ENCODE measurements around the gene TMEM259.

Gene TMEM259

GRCh38 chr19:1055886-1056620 is 35.1 kb upstream of the TMEM259 start:
- no peak for DNase-seq (ENCODE audit: low spot score)

- DNase-seq (ENCODE audit: low spot score): no peak
Measured at GRCh38 chr19:1055028-1055425, 34.1 kb upstream of the TMEM259 start.

GRCh38 chr19:1054102-1055027 is 33.4 kb upstream of the TMEM259 start:
- DNase-seq (ENCODE audit: low spot score): no peak

GRCh38 chr19:1053176-1054101 is 32.5 kb upstream of the TMEM259 start:
- no peak for DNase-seq (ENCODE audit: low spot score)

- DNase-seq (ENCODE audit: low spot score): no peak
Measured at GRCh38 chr19:1052349-1052975, 31.5 kb upstream of the TMEM259 start.

GRCh38 chr19:1051791-1052190 is 30.9 kb upstream of the TMEM259 start:
- no peak for DNase-seq (ENCODE audit: low spot score)

GRCh38 chr19:1050989-1051788 is 30.3 kb upstream of the TMEM259 start:
- no peak for DNase-seq (ENCODE audit: low spot score)

- no peak for DNase-seq (ENCODE audit: low spot score)
Measured at GRCh38 chr19:1049800-1050199, 28.9 kb upstream of the TMEM259 start.

- DNase-seq (ENCODE audit: low spot score): no peak
Measured at GRCh38 chr19:1049106-1049505, 28.2 kb upstream of the TMEM259 start.

- no peak for DNase-seq (ENCODE audit: low spot score)
Measured at GRCh38 chr19:1047696-1048147, 26.8 kb upstream of the TMEM259 start.

GRCh38 chr19:1046836-1047695 is 26.1 kb upstream of the TMEM259 start:
- no peak for DNase-seq (ENCODE audit: low spot score)

GRCh38 chr19:1046117-1046626 is 25.2 kb upstream of the TMEM259 start:
- no peak for DNase-seq (ENCODE audit: low spot score)

- DNase-seq (ENCODE audit: low spot score): no peak
Measured at GRCh38 chr19:1045247-1045603, 24.3 kb upstream of the TMEM259 start.

- no peak for DNase-seq (ENCODE audit: low spot score)
Measured at GRCh38 chr19:1042689-1043511, 22.0 kb upstream of the TMEM259 start.

GRCh38 chr19:1041835-1042685 is 21.1 kb upstream of the TMEM259 start:
- no peak for DNase-seq (ENCODE audit: low spot score)

- no peak for DNase-seq (ENCODE audit: low spot score)
Measured at GRCh38 chr19:1041272-1041834, 20.4 kb upstream of the TMEM259 start.

Data from Ammon's horn (tissue), 1 donor.